Sciatic nerve (tissue), 2 donors: Measurements from ENCODE around the gene CLEC16A. TPM values are rescaled to one million over a fixed set of nuclear protein-coding genes. Genes with fewer than 3 reads are reported as not detected.
"Not testable (repeated sequence)": the region's sequence is repeated elsewhere in the genome, so short reads cannot be mapped to it uniquely, and the experiment has no call there.

Experiments
- ATAC-seq: fragments of 200-7000 bp; cut with Tn5 transposase; one replicate; pipeline ENCODE4 v1.9.1; 2020; ENCODE audit warnings: mild to moderate bottlenecking, moderate library complexity
- DNase-seq: peaks from one replicate; pipeline ENCODE4 v3.0.0-alpha.2; 2020; ENCODE audit warnings: low spot score
- intact Hi-C: fragments of 100-400 bp; cut with DNase I; formaldehyde crosslinking; loops from one replicate; pipeline ENCODE4 v1.14.2; 2022
- total RNA-seq: library from RNA; stranded (reverse); fragmentation: NEBNext Ultra II Directional; extraction: Animal tissue kit (Norgen Biotek cat#: 25700); gene quantifications from one replicate; pipeline ENCODE4 v1.2.1, GENCODE V29; 2021
- donor health status: DM: no; HTN: no; CAD: no.
- donor health status: DM: no; HTN: no; CAD: no.

The CLEC16A gene
- total RNA-seq, 1 donor from 2014 or later, result 39.4 TPM

- intact Hi-C loops, result no loop called here
- DNase-seq, result no peak
- ATAC-seq, result no peak
These were observed 151.6 kb downstream of the CLEC16A start for GRCh38 chr16:11095935-11096334.

- intact Hi-C loops, result no loop called here
- ATAC-seq, result no peak
- DNase-seq, result no peak
These were observed 152.9 kb downstream of the CLEC16A start for GRCh38 chr16:11097094-11097786.

- intact Hi-C loops, result no loop called here
- DNase-seq (no peak), ATAC-seq (no peak)
These were observed 153.4 kb downstream of the CLEC16A start for GRCh38 chr16:11097787-11098167.

GRCh38 chr16:11098601-11099390 lies 154.4 kb downstream of the CLEC16A start:
- DNase-seq (no peak), ATAC-seq (no peak)
- intact Hi-C loops, result no loop called here

GRCh38 chr16:11099672-11100205 lies 155.4 kb downstream of the CLEC16A start:
- DNase-seq (no peak), ATAC-seq (peak; percentile 10)
- intact Hi-C loops, result no loop called here

GRCh38 chr16:11100239-11100750 lies 155.9 kb downstream of the CLEC16A start:
- intact Hi-C loops, result no loop called here
- peak; percentile 81 for DNase-seq
- ATAC-seq, result peak; percentile 86

GRCh38 chr16:11101283-11101682 lies 156.9 kb downstream of the CLEC16A start:
- no peak for DNase-seq
- no peak for ATAC-seq
- intact Hi-C loops, result no loop called here

- intact Hi-C loops, result no loop called here
- DNase-seq (no peak), ATAC-seq (no peak)
These were observed 157.5 kb downstream of the CLEC16A start for GRCh38 chr16:11101695-11102522.

- ATAC-seq (no peak), DNase-seq (no peak)
- intact Hi-C loops, result no loop called here
These were observed 158.1 kb downstream of the CLEC16A start for GRCh38 chr16:11102523-11102898.

GRCh38 chr16:11103301-11103700 lies 158.9 kb downstream of the CLEC16A start:
- ATAC-seq, intact Hi-C loops, DNase-seq: not testable (repeated sequence)

- ATAC-seq (no peak), DNase-seq (no peak)
- intact Hi-C loops, result no loop called here
These were observed 160.0 kb downstream of the CLEC16A start for GRCh38 chr16:11104168-11105037.

- intact Hi-C loops, result no loop called here
- DNase-seq (no peak), ATAC-seq (peak; percentile 83)
These were observed 160.9 kb downstream of the CLEC16A start for GRCh38 chr16:11105038-11105903.

GRCh38 chr16:11106726-11107125 lies 162.4 kb downstream of the CLEC16A start:
- intact Hi-C loops, result no loop called here
- no peak for DNase-seq
- ATAC-seq, result no peak

GRCh38 chr16:11107780-11108465 lies 163.6 kb downstream of the CLEC16A start:
- intact Hi-C loops, result no loop called here
- DNase-seq (no peak), ATAC-seq (no peak)

GRCh38 chr16:11108466-11108805 lies 164.1 kb downstream of the CLEC16A start:
- ATAC-seq, result no peak
- DNase-seq, result no peak
- intact Hi-C loops, result no loop called here

- intact Hi-C loops, result no loop called here
- ATAC-seq, result no peak
- no peak for DNase-seq
These were observed 165.2 kb downstream of the CLEC16A start for GRCh38 chr16:11109566-11109965.

- intact Hi-C loops, result no loop called here
These were observed 166.8 kb downstream of the CLEC16A start for GRCh38 chr16:11111150-11111549.

More at GRCh38 chr16:11111150-11111549, 166.8 kb downstream of the CLEC16A start:
- DNase-seq, result no peak
- ATAC-seq, result no peak
